ENCODE data around the gene AGAP1.

Gene AGAP1

DNA sequence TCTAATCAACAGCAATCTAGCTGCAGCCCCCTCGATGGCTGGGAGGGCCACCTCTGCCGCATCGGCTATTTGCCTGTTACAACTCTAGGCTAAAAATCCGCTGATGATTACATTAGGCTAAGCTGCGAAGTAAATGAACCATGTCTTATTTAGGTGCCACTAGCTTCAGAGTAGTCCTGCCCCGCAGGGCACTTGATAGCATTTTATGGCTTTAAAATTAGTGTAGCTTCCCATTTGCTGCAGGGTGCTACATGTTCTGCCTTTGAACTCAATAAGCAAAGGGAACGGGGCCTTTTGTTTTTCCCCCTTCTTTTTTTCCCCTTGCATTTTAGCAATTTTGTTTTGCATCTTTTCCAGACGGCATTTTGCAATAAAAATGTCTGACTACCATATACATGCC lies 404.1 kb downstream of the AGAP1 start:
- H3K4me3 ChIP-seq (ENCODE audit: low read depth, low read length) = no peak overlapping the region

- no peak overlapping the region for H3K4me3 ChIP-seq (ENCODE audit: low read depth, low read length)
These were observed 404.9 kb downstream of the AGAP1 start for GRCh38 chr2:235898766-235899165.

GRCh38 chr2:235900631-235901030 lies 406.8 kb downstream of the AGAP1 start:
- no peak overlapping the region for H3K4me3 ChIP-seq (ENCODE audit: low read depth, low read length)

- no peak overlapping the region for H3K4me3 ChIP-seq (ENCODE audit: low read depth, low read length)
These were observed 407.4 kb downstream of the AGAP1 start for GRCh38 chr2:235901243-235901642.

DNA sequence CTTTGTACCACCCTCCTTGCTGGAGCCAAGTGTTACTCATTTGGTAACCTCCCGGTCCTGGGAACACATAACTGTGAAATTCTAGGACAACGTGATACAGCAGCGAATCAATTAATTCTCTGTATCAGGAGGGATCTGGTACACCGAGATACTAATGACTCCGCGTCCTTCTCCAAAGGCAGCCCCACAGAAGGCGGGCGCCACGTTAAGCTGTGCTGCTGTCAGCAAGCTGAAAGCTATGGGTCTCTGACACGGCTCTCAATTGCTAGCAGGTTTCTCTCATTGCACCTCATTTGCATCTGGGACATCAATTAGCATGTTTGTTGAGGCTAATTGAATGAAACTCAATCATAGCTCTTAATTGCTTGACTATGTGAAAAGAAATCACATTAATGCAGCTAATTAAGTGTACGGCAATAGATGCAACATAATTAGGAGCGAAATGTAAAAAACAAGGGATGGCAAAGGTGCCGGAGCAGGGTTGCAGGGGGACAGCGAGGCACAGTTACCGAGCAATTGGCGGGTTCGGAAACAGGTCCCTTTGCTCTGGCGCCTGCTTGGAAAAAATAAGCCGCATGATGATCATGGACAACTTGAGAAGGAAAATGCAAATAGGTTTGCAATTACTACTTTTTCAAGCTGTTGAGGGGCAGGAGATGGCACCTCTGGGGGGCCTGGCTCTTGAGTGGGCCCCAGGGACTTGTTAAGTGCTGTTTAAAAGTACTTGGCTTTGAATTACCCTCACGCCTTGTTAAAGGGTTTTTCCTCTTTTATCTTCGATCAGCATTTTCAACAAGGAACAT lies 410.1 kb downstream of the AGAP1 start:
- H3K4me3 ChIP-seq (ENCODE audit: low read depth, low read length) = no peak overlapping the region

GRCh38 chr2:235904585-235904931 lies 410.7 kb downstream of the AGAP1 start:
- H3K4me3 ChIP-seq (ENCODE audit: low read depth, low read length) = no peak overlapping the region

- H3K4me3 ChIP-seq (ENCODE audit: low read depth, low read length) = no peak overlapping the region
These were observed 415.0 kb downstream of the AGAP1 start for GRCh38 chr2:235908826-235909225.

GRCh38 chr2:235909358-235909757 lies 415.5 kb downstream of the AGAP1 start:
- no peak overlapping the region for H3K4me3 ChIP-seq (ENCODE audit: low read depth, low read length)

GRCh38 chr2:235910067-235910466 lies 416.2 kb downstream of the AGAP1 start:
- no peak overlapping the region for H3K4me3 ChIP-seq (ENCODE audit: low read depth, low read length)

GRCh38 chr2:235911125-235911524 lies 417.3 kb downstream of the AGAP1 start:
- H3K4me3 ChIP-seq (ENCODE audit: low read depth, low read length) = no peak overlapping the region

DNA sequence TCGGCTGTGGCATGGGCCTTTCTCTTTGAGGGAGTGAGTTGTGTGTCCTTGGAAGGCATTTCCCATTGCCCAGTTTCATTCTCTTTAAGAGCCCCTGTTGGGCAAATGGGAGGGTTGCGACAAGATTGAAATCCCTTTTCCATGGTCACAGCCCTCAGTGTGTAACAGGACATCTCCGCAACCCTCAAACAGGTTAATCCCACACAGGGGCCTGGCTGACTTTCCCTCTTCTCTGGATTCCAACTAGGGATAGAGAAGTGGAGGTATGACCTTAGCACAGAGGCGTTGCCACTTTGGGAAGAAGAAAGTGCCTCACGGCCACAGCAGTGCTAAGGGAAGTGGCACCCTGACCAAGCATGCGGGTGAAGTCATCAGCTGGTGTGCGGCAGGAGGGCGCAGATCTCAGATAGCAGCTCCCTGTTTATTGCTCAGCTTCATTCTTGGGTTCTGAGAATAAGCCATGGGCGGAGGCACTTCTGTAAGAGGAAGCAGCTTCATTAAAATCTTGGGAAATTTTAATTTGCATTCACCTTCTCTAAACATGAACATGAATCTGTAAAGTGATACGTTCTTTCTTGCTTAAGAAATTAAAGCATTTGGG lies 417.9 kb downstream of the AGAP1 start:
- H3K4me3 ChIP-seq (ENCODE audit: low read depth, low read length) = no peak overlapping the region

DNA sequence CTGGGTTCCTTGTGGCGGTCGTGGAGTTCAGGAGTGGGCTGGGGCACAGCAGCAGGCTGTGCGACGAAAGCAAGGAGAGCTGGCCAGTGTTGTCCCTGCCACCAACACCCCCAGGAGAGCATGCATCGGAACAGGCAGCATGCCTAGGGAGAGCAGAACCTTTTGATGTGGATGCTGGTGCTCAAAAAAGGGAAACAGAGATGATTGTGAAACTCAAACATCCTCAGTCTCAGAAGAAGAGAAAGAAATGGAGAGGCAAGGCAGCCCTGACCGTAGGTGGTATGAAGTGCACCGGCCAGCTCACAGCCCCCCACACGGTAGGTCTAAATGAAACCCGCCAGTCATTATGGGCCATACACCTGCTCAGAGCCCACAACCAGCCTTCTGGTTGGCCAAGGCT lies 420.9 kb downstream of the AGAP1 start:
- no peak overlapping the region for H3K4me3 ChIP-seq (ENCODE audit: low read depth, low read length)

GRCh38 chr2:235917506-235917905 lies 423.7 kb downstream of the AGAP1 start:
- no peak overlapping the region for H3K4me3 ChIP-seq (ENCODE audit: low read depth, low read length)

GRCh38 chr2:235918876-235919275 lies 425.0 kb downstream of the AGAP1 start:
- H3K4me3 ChIP-seq (ENCODE audit: low read depth, low read length) = no peak overlapping the region

DNA sequence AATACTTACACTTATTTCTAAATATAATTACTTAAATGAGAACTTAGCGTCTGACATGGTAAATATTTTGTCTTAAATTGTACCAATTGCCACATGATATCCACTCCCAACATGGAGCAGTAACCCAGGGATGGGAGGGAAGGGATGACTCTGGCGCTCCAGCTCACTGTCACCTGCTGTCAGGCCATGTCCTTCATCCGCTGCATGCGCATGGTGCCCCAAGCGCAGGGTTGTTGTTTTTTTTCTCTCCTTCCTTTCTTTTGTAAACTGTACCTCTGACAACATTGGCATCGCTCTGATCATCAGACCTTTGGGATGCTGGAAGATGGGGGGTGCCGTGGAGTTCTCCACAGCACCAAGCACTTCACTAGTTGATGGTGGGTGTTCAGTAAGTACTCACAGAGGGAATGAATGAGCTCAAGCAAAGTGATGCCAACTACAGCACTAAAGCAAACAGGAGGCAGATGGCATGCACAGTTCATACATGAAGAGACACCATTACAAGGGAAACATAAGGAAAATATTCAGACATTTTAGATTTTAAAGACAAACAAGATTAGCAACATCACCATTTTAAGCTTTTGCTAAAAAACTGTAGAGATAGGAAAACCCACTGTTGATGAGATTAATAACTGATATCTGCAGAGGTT lies 426.5 kb downstream of the AGAP1 start:
- H3K4me3 ChIP-seq (ENCODE audit: low read depth, low read length) = no peak overlapping the region

GRCh38 chr2:235921508-235922191 lies 427.8 kb downstream of the AGAP1 start:
- no peak overlapping the region for H3K4me3 ChIP-seq (ENCODE audit: low read depth, low read length)

DNA sequence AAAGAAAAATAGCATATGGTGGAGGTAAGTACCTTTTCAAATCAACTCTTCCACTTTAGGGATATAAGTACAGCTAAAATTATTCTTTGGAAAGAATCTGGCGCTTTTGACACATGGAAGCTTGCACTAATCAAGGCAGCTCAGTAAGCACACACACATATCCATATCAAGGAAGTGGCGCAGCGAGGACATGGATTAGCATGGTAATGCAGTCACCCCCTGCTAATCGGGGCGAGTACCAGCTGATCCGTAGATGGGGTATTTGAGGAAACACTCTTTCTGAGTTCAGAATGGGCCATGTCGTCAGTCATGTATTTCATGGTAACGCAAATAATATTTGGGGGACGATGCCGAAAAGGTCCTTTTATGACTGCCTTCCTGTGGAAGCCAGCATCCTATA lies 429.0 kb downstream of the AGAP1 start:
- H3K4me3 ChIP-seq (ENCODE audit: low read depth, low read length) = no peak overlapping the region

DNA sequence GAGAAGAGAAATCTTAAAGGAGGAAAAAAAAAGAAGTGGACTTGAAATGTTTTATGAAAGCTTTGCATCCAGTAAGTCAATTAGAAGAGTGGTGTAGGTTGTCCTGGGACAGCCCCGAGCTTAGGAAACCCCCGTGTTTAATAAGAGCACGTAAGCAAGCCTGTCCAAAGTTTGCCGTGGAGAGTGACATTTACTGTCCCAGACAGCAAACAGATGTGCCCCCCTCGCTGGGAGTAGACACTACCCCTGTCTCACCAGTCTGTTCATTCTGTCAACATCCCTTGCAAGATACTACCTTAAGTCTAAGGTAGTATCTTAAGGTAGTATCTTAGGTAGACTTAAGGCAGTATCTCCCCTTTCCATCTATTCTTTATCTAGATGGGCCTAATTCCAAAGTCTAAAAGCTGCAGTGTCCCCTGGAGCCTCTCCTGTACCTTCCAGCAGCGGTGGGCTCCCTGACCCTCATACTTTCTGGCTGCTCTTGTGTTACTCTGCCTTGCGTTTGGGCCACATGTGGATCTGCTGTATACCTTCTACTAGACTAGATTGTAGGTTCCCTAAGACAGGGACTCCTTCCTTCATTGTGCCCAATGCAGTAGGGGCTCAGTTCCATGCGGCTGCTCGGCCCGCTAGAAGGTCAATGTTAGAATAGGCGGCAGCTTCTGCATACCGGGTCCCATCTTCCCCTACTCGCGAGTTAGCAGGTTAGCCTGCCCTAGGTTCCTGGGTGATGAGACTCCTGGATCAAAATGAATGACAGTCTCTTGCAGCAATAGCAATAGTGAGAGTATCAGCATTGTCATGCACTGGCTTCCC lies 430.2 kb downstream of the AGAP1 start:
- no peak overlapping the region for H3K4me3 ChIP-seq (ENCODE audit: low read depth, low read length)

GRCh38 chr2:235924675-235925063 lies 430.8 kb downstream of the AGAP1 start:
- H3K4me3 ChIP-seq (ENCODE audit: low read depth, low read length) = no peak overlapping the region

GRCh38 chr2:235925250-235925919 lies 431.5 kb downstream of the AGAP1 start:
- no peak overlapping the region for H3K4me3 ChIP-seq (ENCODE audit: low read depth, low read length)

Measured in iPS-11a (cell line).